RWPE2 (cell line): ENCODE data around the gene STX18.
"Not testable (repeated sequence)": the region's sequence is repeated elsewhere in the genome, so short reads cannot be mapped to it uniquely, and the experiment has no call there.

Source experiments
- ATAC-seq: fragments of 200-7000 bp; cut with Tn5 transposase; 3 replicates; pipeline ENCODE4 v1.9.1; 2021; ENCODE audit warnings: low read depth
- DNase-seq: peaks from one replicate; pipeline ENCODE4 v3.0.0-alpha.2; 2020; ENCODE audit warnings: low spot score
- H3K27ac ChIP-seq: fragments of 450-650 bp; 2 replicates; pipeline ENCODE4 v1.5.1; 2017; ENCODE audit warnings: mild to moderate bottlenecking; ENCODE audit not compliant: poor library complexity, severe bottlenecking
- H3K27me3 ChIP-seq: fragments of 250-450 bp; sonication (Bioruptor Pico); 2 replicates; pipeline ENCODE4 v1.5.1; 2021; ENCODE audit warnings: mild to moderate bottlenecking, moderate library complexity; ENCODE audit not compliant: insufficient read depth, poor library complexity, severe bottlenecking
- H3K36me3 ChIP-seq: fragments of 250-450 bp; sonication (Bioruptor Pico); 2 replicates; pipeline ENCODE4 v1.5.1; 2020; ENCODE audit warnings: low read depth, mild to moderate bottlenecking, moderate library complexity
- H3K4me1 ChIP-seq: fragments of 250-450 bp; sonication (Bioruptor Pico); 2 replicates; pipeline ENCODE4 v1.5.1; 2021; ENCODE audit warnings: mild to moderate bottlenecking, moderate library complexity; ENCODE audit not compliant: insufficient read depth, poor library complexity, severe bottlenecking
- H3K4me3 ChIP-seq: fragments of 250-450 bp; sonication (Bioruptor Pico); 2 replicates; pipeline ENCODE4 v1.5.1; 2021; ENCODE audit warnings: mild to moderate bottlenecking, moderate library complexity; ENCODE audit not compliant: severe bottlenecking
- H3K9me3 ChIP-seq: fragments of 250-450 bp; sonication (Bioruptor Pico); 2 replicates; pipeline ENCODE4 v1.5.1; 2021; ENCODE audit warnings: mild to moderate bottlenecking, moderate library complexity; ENCODE audit not compliant: severe bottlenecking
- TF ChIP-seq, protein P1 (sequence below): fragments of 450-650 bp; IDR thresholded peaks from one replicate; pipeline ENCODE4 v1.5.1; 2017; ENCODE audit warnings: mild to moderate bottlenecking, moderate library complexity; ENCODE audit not compliant: poor library complexity, severe bottlenecking

The STX18 gene

DNA sequence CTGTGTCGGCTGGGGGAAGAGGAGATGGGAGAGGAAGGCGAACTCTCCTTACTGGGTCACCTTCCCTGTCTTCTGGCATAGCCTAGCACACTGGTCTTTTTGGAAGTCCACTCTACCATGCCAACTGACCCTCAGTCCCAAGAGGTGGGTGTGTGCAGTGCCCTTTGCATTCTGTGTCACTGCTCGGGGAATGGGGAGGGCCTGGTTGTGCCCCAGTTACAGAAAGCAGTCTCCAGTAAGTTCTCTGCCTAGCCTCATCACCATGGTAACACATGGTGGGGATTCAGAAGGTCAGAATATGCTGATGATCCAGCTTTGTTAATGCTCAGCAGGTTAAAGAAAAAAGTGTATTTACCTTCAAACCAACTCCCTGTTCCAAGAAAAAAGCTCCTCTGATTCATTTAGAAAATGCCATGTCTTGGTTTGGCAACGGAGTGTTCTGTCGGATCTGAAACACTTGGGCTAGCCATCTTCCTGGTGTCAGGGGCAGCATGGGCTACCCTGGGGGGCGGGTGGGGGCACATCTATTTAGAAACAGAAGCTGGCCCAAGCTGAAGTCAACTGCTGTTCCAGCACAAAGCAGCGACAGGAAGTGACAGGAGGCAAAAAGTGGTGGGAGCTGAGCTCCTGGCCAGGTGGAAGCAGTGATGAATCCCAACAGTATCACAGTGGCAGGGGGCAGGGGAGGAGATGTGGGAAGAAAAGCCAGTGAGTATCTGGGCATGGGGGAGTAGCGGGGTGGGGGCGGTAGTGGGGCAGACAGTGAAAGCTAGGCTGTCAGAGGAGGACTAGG is 117.9 kb downstream of the STX18 start:
- Histone ChIP-seq H3K9me3 (no peaks in the 10 kb centered on the region), H3K4me1 (no peaks in the 10 kb centered on the region), H3K27me3 (no peaks in the 10 kb centered on the region), H3K36me3 (peaks cover 6% of the 10 kb centered on the region), H3K4me3 (no peak overlapping the region), H3K27ac (no peak overlapping the region)
- ATAC-seq (no peak), DNase-seq (no peak)
- TF ChIP-seq, protein P1, sequence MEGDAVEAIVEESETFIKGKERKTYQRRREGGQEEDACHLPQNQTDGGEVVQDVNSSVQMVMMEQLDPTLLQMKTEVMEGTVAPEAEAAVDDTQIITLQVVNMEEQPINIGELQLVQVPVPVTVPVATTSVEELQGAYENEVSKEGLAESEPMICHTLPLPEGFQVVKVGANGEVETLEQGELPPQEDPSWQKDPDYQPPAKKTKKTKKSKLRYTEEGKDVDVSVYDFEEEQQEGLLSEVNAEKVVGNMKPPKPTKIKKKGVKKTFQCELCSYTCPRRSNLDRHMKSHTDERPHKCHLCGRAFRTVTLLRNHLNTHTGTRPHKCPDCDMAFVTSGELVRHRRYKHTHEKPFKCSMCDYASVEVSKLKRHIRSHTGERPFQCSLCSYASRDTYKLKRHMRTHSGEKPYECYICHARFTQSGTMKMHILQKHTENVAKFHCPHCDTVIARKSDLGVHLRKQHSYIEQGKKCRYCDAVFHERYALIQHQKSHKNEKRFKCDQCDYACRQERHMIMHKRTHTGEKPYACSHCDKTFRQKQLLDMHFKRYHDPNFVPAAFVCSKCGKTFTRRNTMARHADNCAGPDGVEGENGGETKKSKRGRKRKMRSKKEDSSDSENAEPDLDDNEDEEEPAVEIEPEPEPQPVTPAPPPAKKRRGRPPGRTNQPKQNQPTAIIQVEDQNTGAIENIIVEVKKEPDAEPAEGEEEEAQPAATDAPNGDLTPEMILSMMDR = no peak

- Histone ChIP-seq H3K27ac (no peak overlapping the region), H3K9me3 (no peaks in the 10 kb centered on the region), H3K27me3 (no peaks in the 10 kb centered on the region), H3K36me3 (peaks cover 12% of the 10 kb centered on the region), H3K4me3 (no peak overlapping the region), H3K4me1 (no peaks in the 10 kb centered on the region)
- TF ChIP-seq, protein P1 = no peak
- DNase-seq (no peak), ATAC-seq (no peak)
These were observed 118.9 kb downstream of the STX18 start for GRCh38 chr4:4422856-4423499.

- H3K27ac ChIP-seq = not testable (repeated sequence)
These were observed 119.7 kb downstream of the STX18 start for GRCh38 chr4:4422117-4422516.

GRCh38 chr4:4421356-4421755 is 120.5 kb downstream of the STX18 start:
- no peaks in the 10 kb centered on the region for H3K4me1 ChIP-seq
- ATAC-seq (no peak), DNase-seq (no peak)
- H3K27me3 ChIP-seq = no peaks in the 10 kb centered on the region
- H3K4me3 ChIP-seq = no peak overlapping the region
- H3K36me3 ChIP-seq = peaks cover 12% of the 10 kb centered on the region
- TF ChIP-seq, protein P1 = no peak
- H3K27ac ChIP-seq = no peak overlapping the region
- H3K9me3 ChIP-seq = no peaks in the 10 kb centered on the region

More at GRCh38 chr4:4422117-4422516, 119.7 kb downstream of the STX18 start:
- H3K4me3 ChIP-seq, H3K4me1 ChIP-seq, ATAC-seq, H3K9me3 ChIP-seq, H3K27me3 ChIP-seq, DNase-seq: not testable (repeated sequence)
- H3K36me3 ChIP-seq = peaks cover 12% of the 10 kb centered on the region

GRCh38 chr4:4420421-4420820 is 121.4 kb downstream of the STX18 start:
- Histone ChIP-seq H3K36me3 (peaks cover 12% of the 10 kb centered on the region), H3K27me3 (no peaks in the 10 kb centered on the region), H3K4me1 (no peaks in the 10 kb centered on the region), H3K4me3 (no peak overlapping the region), H3K9me3 (no peaks in the 10 kb centered on the region), H3K27ac (no peak overlapping the region)
- TF ChIP-seq, protein P1 = no peak
- DNase-seq (no peak), ATAC-seq (no peak)
